SK-N-SH treated with all-trans-retinoic acid at 6 μM for 48 hours (cell line): Measurements from ENCODE around the gene ME3.

ENCODE experiments used
- ARNTL ChIP-seq: fragments of 450-650 bp; formaldehyde crosslinking; IDR thresholded peaks from 2 replicates; pipeline ENCODE4 v1.5.0; 2020; ENCODE audit warnings: low read depth, mild to moderate bottlenecking, moderate library complexity, borderline replicate concordance
- CREB5 ChIP-seq: fragments of 250-450 bp; sonication (Bioruptor Pico); IDR thresholded peaks from 2 replicates; pipeline ENCODE4 v1.5.1; 2020; ENCODE audit warnings: low read depth, mild to moderate bottlenecking, moderate library complexity
- CSDC2 ChIP-seq: fragments of 250-450 bp; sonication (Bioruptor Pico); IDR thresholded peaks from 2 replicates; pipeline ENCODE4 v1.5.0; 2020; ENCODE audit warnings: mild to moderate bottlenecking, moderate library complexity
- ESRRG ChIP-seq: fragments of 250-450 bp; sonication (Bioruptor Pico); IDR thresholded peaks from 2 replicates; pipeline ENCODE4 v1.6.1; 2021; ENCODE audit warnings: mild to moderate bottlenecking
- GLIS3 ChIP-seq: fragments of 250-450 bp; sonication (Bioruptor Pico); IDR thresholded peaks from 2 replicates; pipeline ENCODE4 v1.5.0; 2020; ENCODE audit warnings: mild to moderate bottlenecking, moderate library complexity
- OSR1 ChIP-seq: fragments of 250-450 bp; sonication (Bioruptor Pico); IDR thresholded peaks from 2 replicates; pipeline ENCODE4 v1.8.0; 2022; ENCODE audit warnings: moderate library complexity, mild to moderate bottlenecking, inconsistent platforms
- PATZ1 ChIP-seq: fragments of 250-450 bp; sonication (Bioruptor Pico); IDR thresholded peaks from 2 replicates; pipeline ENCODE4 v1.8.0; 2020; ENCODE audit warnings: mild to moderate bottlenecking, moderate library complexity, borderline replicate concordance
- POU6F1 ChIP-seq: fragments of 250-450 bp; sonication (Bioruptor Pico); IDR thresholded peaks from 2 replicates; pipeline ENCODE4 v1.8.0; 2021; ENCODE audit warnings: low read depth, mild to moderate bottlenecking, moderate library complexity, borderline replicate concordance
- PPARA ChIP-seq: fragments of 250-450 bp; sonication (Bioruptor Pico); IDR thresholded peaks from 2 replicates; pipeline ENCODE4 v1.5.0; 2020; ENCODE audit warnings: mild to moderate bottlenecking, borderline replicate concordance
- ZC3H10 ChIP-seq: fragments of 250-450 bp; sonication (Bioruptor Pico); IDR thresholded peaks from 2 replicates; pipeline ENCODE4 v1.5.1; 2021; ENCODE audit warnings: mild to moderate bottlenecking, moderate library complexity
- ZNF70 ChIP-seq: fragments of 450-650 bp; formaldehyde crosslinking; IDR thresholded peaks from 2 replicates; pipeline ENCODE4 v1.5.0; 2020; ENCODE audit warnings: mild to moderate bottlenecking, moderate library complexity

GRCh38 chr11:86464509-86465221 lies 207.8 kb downstream of the ME3 start:
- TF ChIP-seq GLIS3 (CRISPR knock-in tag), result no peak
- no peak for TF ChIP-seq CSDC2 (CRISPR knock-in tag)
- no peak for TF ChIP-seq ZNF70 (CRISPR knock-in tag)
- no peak for TF ChIP-seq PATZ1 (CRISPR knock-in tag)
- no peak for TF ChIP-seq CREB5 (CRISPR knock-in tag)
- TF ChIP-seq ARNTL (CRISPR knock-in tag), result no peak
- no peak for TF ChIP-seq ZC3H10 (CRISPR knock-in tag)
- TF ChIP-seq OSR1 (CRISPR knock-in tag), result no peak
- TF ChIP-seq PPARA (CRISPR knock-in tag), result no peak
- TF ChIP-seq POU6F1, result no peak
- TF ChIP-seq ESRRG, result no peak
